Ammon's horn (tissue), 1 donor: ENCODE results near the gene ADAMTS12.
A peak's percentile ranks its signal among the peaks of the same experiment; 100 is the strongest.
"Not testable (repeated sequence)": the region's sequence is repeated elsewhere in the genome, so short reads cannot be mapped to it uniquely, and the experiment has no call there.

Source experiments
- DNase-seq: peaks from one replicate; pipeline ENCODE4 v3.0.0-alpha.2; 2016; ENCODE audit warnings: low spot score

The ADAMTS12 gene

GRCh38 chr5:33891788-33892619, at the start of gene ADAMTS12:
TSS of gene ADAMTS12 (minus strand) at chr5:33891990. CDS start at chr5:33891856, 134 bp downstream.
- no peak for DNase-seq

GRCh38 chr5:33941090-33941489, 49.3 kb upstream of the ADAMTS12 start:
- no peak for DNase-seq

- peak; percentile 52 for DNase-seq
Measured at GRCh38 chr5:33939556-33940262, 47.9 kb upstream of the ADAMTS12 start.

- DNase-seq: no peak
Measured at GRCh38 chr5:33938881-33939280, 47.1 kb upstream of the ADAMTS12 start.

- DNase-seq: no peak
Measured at GRCh38 chr5:33938507-33938796, 46.7 kb upstream of the ADAMTS12 start.

- no peak for DNase-seq
Measured at GRCh38 chr5:33937707-33938506, 46.1 kb upstream of the ADAMTS12 start.

- no peak for DNase-seq
Measured at GRCh38 chr5:33937017-33937706, 45.4 kb upstream of the ADAMTS12 start.

- DNase-seq: no peak
Measured at GRCh38 chr5:33936381-33937016, 44.7 kb upstream of the ADAMTS12 start, which contains the start of gene RXFP3. TSS of gene RXFP3 (plus strand) at chr5:33936386. CDS start at chr5:33936741, 355 bp downstream.

- peak; percentile 21 for DNase-seq
Measured at GRCh38 chr5:33936004-33936380, 44.2 kb upstream of the ADAMTS12 start.

GRCh38 chr5:33934176-33934575, 42.4 kb upstream of the ADAMTS12 start:
- no peak for DNase-seq

- no peak for DNase-seq
Measured at GRCh38 chr5:33933723-33934169, 42.0 kb upstream of the ADAMTS12 start.

- DNase-seq: no peak
Measured at GRCh38 chr5:33931136-33931535, 39.3 kb upstream of the ADAMTS12 start.

GRCh38 chr5:33929925-33930690, 38.3 kb upstream of the ADAMTS12 start:
- DNase-seq: no peak

GRCh38 chr5:33928283-33928682, 36.5 kb upstream of the ADAMTS12 start:
- no peak for DNase-seq

- no peak for DNase-seq
Measured at GRCh38 chr5:33927685-33928084, 35.9 kb upstream of the ADAMTS12 start.

- DNase-seq: no peak
Measured at GRCh38 chr5:33925278-33925677, 33.5 kb upstream of the ADAMTS12 start.

- DNase-seq: no peak
Measured at GRCh38 chr5:33921002-33921401, 29.2 kb upstream of the ADAMTS12 start.

GRCh38 chr5:33914844-33915243, 23.1 kb upstream of the ADAMTS12 start:
- DNase-seq: not testable (repeated sequence)

GRCh38 chr5:33906248-33906647, 14.5 kb upstream of the ADAMTS12 start:
- DNase-seq: not testable (repeated sequence)

- DNase-seq: no peak
Measured at GRCh38 chr5:33905381-33905780, 13.6 kb upstream of the ADAMTS12 start.

- DNase-seq: no peak
Measured at GRCh38 chr5:33903118-33903517, 11.3 kb upstream of the ADAMTS12 start.
